HG02938 (cell line): Measurements from ENCODE around the gene SIK2.
"Not testable (repeated sequence)": the region's sequence is repeated elsewhere in the genome, so short reads cannot be mapped to it uniquely, and the experiment has no call there.

Experiments used
- ATAC-seq: cut with Tn5 transposase; IDR thresholded peaks from one replicate; pipeline ENCODE4 v1.9.1; 2021; ENCODE audit warnings: mild to moderate bottlenecking, moderate library complexity; ENCODE audit not compliant: unreplicated experiment

SIK2 gene

DNA sequence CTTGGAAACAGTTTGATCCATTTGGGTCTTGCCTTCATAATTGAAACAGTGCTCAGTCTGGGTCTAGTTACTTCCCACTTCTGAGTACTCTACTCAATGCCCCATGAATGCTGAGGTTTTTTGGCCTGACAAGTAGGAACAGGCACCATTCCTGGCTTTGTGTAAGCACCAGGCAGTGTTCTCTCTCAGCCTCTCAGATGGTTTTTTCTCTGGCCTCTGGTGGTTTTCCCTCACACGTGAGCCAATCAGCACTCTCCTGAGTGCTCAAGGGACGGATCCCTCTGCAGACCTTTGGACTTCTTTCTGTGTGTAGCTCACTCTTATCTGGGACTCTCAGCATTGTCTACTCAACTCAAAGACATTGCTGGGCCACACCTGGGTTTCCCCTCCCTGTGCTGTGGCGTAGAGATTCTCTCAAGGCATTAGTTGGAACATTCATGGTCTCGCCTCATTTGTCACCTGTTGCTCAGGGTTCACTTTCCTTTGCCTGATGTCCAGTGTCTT lies 21.3 kb downstream of the SIK2 start:
- peak; percentile 54 for ATAC-seq

DNA sequence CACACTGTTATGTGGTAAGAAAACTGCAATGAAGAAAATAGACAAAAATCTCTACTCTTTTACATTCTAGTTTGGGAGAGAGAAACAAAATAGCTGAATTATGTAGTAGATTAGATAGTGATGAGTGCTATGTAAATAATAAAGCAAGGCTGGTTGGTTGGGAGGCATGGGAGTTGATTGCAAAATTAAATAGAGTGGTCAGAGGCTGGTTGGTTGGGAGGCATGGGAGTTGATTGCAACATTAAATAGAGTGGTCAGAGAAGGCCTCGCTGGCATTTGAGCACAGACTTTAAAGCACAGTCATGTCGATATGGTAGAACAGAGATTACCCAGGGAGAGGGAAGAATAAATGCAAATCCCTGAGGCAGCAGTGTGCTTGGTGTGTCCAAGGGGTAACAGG lies 22.4 kb downstream of the SIK2 start:
- ATAC-seq, result no peak

DNA sequence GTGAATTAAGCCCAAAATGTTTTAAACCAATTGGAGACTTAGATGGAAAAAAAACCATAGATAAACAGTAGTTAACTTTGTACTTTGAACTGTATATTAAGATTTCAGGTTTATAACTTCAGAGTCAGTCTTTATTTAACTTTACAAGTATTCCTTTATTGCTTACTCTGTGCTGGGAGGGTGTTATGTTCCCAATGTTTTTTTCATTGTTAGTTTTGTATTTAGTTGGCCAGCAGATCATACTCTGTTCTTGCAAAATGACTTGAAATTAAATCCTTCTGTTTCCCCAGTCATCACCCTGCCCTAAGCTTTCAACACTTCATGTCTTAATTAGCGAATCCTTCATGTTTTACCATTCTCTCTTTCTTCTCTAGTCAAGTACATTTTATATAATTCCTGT lies 25.3 kb downstream of the SIK2 start:
- ATAC-seq, result no peak

DNA sequence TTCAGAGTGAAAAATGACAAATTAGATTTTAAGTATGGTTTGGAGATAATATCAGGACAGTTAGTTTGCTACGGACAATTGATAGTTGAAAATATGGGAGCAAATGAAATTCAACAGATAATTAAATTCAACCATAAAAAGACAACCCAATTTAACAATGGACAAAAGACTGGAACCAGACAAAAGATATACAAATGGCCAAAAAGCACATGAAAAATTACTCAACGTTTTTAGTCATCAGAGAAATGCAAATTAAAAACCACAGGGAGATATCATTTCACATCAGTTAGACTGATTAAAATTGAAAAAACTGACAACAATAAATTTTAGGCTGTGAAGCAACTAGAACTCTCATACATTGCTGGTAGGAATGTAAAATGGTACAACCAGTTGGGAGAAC lies 27.2 kb downstream of the SIK2 start:
- no peak for ATAC-seq

DNA sequence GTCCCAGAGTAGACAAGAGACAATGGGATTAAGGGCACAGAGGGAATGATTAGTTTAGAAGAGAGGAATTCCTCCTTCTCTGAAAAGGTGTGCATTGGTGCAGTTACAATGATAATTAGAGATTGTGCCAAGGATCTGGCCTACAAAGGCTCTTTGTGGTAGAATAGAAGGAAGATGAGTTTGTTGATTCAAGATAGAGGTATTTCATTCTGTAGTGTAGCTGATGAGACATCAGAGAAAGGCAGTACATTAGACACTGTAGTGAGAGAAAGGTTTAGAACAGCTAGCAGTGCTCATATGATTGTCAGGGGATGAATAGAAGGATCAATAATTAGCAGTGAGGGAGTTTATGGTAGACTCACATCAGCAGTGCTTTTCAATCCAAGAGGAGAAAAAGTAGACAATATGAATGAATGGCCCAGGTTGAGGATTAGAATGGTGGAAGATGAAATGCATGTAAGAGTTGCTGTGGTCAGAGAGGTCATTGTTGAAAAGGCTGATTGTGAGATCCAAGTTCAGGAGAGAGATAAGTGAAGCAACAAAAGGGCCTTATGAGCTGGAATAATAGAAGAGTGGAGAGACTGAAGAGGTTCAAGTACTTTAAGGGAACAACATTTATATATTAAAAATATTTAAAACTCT lies 28.9 kb downstream of the SIK2 start:
- no peak for ATAC-seq

DNA sequence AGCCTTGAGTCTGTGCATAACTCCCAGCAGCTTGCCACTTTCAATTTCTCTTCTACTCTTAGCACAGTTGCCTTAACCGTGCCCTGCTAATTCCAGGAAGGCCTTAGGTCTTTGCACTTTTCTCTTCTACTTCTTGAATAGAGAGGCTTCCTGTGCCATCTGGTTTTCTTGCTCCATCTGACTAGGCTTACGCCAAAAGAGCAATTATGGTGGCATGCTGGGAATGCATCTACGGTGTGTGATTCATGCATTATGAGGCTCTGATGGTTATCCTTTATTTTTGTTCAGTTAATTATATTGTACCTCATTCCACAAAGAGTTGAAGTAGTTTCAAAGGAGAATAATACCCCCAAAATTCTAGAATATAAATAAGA lies 29.4 kb downstream of the SIK2 start:
- no peak for ATAC-seq

DNA sequence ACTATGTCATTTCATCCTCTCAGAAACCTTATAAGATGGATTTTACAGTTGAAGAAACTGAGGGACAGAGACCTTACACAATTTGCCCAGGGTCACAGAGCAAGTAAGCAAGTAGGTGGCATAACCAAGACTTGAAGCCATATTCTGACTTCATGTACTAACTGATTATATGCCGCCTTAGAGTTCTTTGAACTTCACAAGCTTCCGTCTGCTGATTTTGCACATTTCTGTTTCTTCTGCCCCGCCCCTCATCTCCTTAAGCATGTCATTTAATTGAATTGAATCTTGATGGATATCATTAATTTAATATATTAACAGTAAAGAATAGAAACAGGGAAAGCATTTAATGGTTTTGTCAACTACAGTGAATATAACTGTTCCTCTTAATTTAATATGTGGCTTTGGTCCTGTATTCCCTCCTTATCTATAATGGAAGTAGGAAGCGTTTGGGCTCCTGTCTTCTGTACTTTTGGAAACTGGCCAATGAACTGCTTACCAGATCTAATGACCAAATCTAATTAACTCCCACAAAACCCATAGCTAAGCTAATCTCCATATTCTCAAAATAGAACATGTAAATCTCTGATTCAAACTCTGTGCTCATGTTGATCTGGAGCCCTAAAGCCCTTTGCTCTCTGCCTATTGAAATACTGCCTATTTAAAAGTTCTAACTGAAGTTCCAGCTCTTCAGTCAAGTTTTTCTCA lies 30.4 kb downstream of the SIK2 start:
- ATAC-seq, result no peak

DNA sequence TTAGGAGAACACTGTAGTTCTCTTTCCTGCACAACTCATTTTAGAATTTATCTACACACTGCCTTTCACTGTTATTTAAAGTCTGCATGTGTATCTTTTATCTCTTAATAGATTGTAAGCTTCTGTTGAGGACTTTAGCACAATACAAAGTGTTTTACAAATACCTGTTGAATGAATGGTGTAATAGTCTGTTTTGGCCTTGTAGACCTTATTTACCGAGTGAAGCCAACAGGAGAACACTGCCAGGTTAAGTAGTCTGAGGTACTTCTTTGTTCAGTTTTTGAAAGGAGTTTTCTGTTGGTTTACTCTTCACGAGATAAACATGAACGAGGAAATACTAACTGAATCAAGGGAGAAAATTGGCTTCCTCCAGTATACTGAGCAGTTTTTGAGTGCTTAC lies 31.0 kb downstream of the SIK2 start:
- no peak for ATAC-seq

DNA sequence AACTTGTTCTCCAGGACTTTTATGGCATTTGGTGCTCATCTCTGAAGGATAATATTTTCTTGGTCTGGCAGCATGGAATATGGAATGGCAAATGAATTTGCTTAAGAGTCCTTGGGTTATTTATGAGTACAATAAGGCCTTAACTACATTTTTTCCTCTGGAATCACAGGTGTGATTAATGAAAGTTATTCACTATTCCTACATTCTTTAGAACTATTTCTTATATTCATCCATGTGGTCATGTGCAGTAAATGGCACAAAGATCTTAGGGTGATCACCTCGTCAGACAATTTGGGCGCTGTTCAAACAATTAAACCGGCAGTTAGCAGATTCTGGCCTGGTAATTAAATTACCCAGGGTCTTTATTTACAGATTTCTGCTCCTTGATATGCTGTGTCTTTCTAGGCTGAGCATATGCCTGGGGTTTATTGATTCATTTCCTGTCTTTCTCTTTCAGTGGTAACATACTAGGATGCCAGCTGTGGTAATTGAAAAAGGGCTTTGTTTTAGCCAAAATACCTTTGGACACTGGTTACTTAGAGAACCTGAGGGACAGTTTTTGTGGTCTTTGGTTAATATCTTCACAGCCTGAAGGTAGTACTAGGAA lies 31.6 kb downstream of the SIK2 start:
- no peak for ATAC-seq

DNA sequence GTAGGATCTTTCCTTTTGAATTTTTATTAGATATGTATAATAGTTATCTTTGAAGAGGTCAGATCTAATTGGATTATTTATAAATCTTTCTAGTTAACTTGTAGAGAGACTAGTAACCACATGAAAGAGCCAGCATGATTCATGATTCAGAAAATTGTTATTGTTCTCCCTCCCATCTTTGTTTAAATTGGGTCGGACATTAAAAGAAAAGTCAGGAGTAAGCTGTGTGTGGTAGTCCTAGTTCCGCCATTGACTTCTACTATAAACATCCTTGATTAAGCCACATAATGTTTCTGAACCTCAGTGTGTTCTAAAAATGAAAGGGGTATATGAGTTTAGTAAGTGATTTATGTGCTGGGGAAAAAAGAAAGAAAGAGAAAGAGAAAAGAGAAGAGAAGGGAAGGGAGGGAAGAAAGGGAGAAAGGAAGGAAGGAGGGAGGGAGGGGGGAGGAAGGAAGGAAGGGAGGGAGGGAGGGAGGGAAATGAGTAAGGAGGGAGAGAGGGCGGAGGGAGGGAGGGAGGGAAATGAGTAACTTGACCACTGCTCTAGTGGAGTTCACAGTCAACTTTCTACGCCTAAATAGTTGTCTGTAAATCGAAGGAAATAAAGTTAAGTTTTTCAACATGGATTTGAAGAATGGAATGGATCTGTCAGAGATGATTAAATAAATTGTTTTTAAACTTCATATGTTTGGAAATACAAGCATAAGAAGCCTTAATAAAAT lies 32.9 kb downstream of the SIK2 start:
- ATAC-seq, result no peak

DNA sequence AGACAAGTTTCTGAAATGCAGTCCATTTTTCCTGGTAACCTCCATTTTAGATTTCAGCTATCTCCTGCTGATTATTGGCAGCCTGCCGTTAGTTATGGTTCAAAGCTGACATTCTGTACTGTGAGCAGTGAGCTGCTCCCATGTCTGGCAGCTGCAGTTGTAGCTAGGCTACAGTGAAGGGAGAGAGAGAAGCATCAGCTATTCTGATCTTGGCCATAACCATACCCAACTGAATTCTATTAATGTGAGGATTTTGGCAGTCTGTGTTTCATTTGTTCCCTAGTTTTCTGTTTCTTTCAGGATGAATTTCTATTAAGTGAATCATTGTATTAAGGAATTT lies 33.4 kb downstream of the SIK2 start:
- ATAC-seq, result no peak

DNA sequence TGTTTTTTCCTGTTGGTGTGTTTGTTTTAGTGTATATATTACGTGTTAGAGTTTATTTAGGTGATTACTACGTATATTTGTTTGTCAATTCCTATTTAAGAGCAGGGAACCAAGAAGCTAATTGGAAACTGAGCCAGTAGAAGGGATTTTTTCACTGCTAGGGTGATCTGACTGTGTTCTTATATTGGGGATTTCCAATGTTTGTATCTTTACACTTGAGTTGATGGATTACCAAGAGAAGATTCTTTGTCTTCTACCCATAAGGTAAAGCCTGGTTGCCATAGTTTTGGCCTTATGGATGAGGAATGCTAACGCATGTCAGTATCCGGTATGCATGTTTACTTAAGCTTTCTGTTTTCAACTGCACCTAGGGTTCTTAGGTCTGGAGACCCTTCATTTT lies 35.6 kb downstream of the SIK2 start:
- ATAC-seq, result no peak

DNA sequence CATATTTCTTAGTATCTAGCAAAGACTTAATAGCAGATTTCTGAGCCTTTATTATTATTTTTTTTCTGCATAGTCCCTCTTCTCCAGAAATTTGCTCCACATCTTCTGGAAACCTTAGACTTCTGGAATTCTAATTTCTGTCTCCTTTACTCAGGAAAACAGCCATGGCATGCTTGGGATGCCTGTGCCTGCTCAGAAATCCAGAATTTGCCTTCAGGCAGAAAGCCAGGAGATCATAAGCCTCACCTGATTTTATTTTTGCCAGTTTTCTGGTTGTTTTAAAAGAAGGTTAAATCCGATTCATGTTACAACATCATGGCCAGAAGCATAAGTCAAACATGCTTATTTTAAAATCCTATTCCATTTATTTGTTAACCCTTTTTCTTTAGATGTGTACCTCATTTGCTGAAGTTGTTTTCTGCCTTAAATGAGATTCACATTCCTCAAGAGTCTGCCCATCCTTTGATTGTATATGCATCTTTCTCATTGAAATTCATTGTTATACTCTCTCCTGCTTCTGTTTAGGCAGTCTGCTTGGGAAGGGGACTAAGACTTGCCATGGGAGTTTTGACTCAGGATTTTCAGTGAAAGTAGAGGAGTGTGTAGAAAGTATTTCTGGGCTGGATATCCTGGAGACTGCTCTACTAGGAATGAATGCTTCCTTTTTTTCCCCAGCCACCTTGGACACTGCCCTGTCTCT lies 37.1 kb downstream of the SIK2 start:
- ATAC-seq, result no peak

DNA sequence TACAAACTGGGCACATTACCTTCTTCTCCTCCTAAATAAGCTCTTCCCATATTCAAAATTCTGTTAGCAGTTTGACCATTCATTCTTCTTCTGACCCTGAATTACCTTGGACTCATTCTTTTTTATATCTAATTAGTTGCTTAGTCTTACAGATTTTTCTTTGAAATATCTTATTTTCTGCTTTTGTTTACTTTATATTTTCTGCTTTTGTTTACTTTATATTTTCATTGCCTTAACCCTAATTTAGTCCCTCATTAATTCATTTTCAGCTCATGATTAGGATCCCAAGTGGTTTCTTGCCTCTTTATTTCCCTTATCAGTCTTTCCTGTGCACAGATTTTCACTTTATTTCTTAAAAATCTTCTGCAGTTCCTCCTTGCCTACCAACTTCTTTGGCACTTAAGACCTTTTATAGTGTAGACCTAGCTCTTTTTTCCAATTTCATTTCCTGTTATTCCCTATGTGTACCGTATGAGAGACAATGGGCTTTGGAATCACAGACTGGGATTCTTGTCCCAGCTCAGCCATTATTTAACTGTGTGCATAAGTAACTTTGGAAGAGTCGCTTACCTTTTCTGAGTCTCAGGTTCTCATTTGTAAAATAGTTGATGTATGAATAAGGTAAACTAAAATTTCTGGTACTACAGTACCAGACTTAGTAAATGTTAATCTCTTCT lies 39.2 kb downstream of the SIK2 start:
- ATAC-seq, result no peak

DNA sequence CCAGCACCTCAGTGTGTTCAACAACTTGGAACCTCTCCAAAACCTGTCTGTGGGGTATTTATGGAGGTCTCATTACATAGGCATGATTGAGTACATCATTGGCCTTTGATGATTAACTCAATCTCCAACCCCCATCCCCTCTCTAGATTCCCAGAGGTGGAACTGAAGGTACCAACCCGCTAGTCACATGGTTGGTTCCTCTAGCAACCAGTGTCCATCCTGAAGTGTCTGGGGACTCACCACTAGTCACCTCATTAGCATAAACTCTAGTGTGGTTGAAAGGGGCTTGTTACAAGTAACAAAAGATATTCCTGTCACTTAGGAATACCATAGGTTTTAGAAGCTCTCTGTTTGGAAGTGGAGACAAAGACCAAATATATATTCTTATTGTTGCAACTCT lies 40.3 kb downstream of the SIK2 start:
- ATAC-seq, result no peak

DNA sequence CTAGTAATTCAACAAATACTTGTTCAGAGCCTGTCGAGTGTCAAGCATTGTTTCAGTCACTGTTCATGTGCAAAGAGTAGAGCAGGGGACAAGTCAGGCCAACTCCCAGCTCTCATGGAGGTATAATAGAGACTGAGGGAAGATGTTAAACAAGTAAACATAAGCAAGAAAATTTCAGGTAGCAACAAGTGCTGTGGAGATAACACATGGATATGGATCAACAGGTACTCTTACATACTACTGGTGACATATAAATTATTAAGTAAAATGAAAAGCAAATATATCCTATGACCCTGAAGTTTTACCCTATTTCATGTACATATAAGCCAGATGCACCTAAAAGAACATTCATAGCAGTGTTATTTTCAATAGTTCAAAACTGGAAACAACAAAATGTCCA lies 42.7 kb downstream of the SIK2 start:
- ATAC-seq, result no peak

DNA sequence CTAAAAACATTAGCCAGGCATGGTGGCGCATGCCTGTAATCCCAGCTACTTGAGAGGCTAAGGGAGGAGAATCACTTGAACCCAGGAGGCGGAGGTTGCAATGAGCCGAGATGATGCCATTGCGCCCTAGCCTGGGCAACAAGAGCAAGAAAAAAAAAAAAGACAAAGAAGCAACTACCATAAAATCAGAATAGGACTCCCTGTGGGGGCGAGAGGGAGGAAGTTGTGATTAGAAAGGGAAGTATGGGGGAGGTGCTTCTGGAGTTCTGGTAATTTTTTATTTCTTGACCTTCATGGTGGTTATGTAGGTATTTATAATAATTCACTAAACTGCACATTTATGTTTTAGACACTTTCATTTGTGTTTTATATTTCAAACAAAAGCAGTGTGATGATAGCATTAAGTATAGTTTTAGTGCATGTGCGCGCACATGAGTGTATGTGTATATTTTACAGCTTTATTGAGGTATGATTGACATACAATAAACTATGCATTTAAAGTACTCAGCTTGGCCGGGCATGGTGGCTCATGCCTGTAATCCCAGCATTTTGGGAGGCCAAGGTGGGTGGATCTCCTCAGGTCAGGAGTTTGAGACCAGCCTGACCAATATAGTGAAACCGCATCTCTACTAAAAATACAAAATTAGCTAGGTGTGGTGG lies 43.5 kb downstream of the SIK2 start:
- ATAC-seq, result no peak

DNA sequence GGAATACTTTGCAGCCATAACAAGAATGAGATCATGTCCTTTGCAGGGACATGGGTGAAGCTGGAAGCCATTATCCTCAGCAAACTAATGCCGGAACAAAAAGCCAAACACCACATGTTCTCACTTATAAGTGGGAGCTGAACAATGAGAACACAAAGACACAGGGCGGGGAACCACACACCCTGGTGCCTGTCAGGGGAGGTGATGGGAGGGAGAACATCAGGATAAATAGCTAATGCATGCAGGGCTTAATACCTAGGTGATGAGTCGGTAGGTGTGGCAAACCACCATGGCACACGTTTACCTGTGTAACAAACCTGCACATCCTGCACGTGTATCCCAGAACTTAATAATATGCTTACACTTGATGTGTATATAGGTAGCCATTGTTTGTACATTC lies 49.1 kb downstream of the SIK2 start:
- not testable (repeated sequence) for ATAC-seq

DNA sequence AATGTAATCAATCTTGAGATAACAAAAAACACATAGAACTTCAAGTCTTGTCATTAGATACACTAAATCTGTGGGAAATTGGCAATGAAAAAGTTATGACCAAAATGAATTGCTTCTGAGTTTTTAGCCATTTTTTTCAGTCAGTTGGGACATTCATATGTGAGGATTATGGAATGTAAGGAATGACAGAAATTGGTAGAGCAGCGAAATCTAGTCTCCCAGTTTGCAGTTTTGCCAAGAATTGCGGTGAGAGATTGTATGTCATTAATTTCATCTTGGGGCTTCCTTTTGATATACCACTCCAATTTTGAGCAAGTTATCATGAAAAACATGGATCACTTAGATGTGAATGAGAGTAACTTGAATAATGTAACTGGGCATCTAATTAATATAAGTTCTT lies 49.9 kb downstream of the SIK2 start:
- no peak for ATAC-seq

DNA sequence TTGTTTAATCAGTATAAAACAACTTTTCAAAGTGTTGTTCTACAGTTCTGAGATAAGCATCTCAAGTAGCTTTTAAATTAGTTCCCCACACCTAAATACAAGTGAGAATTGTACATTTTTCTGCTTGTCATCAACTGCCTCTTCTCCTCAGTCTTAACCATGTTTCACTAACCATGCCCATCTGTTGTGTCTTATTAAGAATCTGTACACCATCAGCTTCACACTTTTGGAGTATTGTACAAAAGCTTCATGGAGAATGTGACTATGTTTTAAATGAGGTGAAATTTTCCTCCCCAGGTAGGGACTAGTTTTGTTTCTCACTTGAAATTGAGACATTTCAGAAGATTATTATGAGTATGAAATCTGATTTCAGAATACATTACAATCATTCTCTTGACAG lies 52.4 kb downstream of the SIK2 start:
- ATAC-seq, result no peak
